HepG2 (cell line): Measurements from ENCODE around the gene SDC1. TPM values are rescaled to one million over a fixed set of nuclear protein-coding genes. Genes with fewer than 3 reads are reported as not detected.

Source experiments
- ATAD3A ChIP-seq: sonication (generic); formaldehyde crosslinking; IDR thresholded peaks from 2 replicates; pipeline ENCODE4 v1.4.0; 2020; ENCODE audit warnings: missing genetic modification reagents
- BCL3 ChIP-seq: sonication (generic); formaldehyde crosslinking; IDR thresholded peaks from 2 replicates; pipeline ENCODE4 v1.5.1; 2020; ENCODE audit warnings: mild to moderate bottlenecking, missing genetic modification reagents, moderate library complexity
- BHLHE40 ChIP-seq: IDR thresholded peaks from 2 replicates; pipeline ENCODE4 v1.6.1; 2011; ENCODE audit warnings: low read length, improper control_type of control experiment
- CCAR2 ChIP-seq: fragments of 200-400 bp; formaldehyde crosslinking; optimal IDR thresholded peaks from 2 replicates; pipeline ENCODE3; 2018; ENCODE audit warnings: low read depth, mild to moderate bottlenecking, low read length, moderate library complexity
- CENPX ChIP-seq: sonication (generic); formaldehyde crosslinking; IDR thresholded peaks from 2 replicates; pipeline ENCODE4 v1.9.0; 2021; ENCODE audit warnings: mild to moderate bottlenecking, missing genetic modification reagents, moderate library complexity
- GABPB1 ChIP-seq: IDR thresholded peaks from 2 replicates; pipeline ENCODE4 v1.6.1; 2016; ENCODE audit warnings: mild to moderate bottlenecking, missing genetic modification reagents, moderate library complexity, missing compliant biosample characterization
- HNF4A ChIP-seq: sonication (generic); formaldehyde crosslinking; IDR thresholded peaks from 2 replicates; pipeline ENCODE4 v1.4.0; 2020; ENCODE audit warnings: missing genetic modification reagents
- HOXA9 ChIP-seq: sonication (generic); formaldehyde crosslinking; IDR thresholded peaks from 2 replicates; pipeline ENCODE4 v1.8.1; 2022; ENCODE audit warnings: missing genetic modification reagents, mild to moderate bottlenecking, moderate library complexity, borderline replicate concordance
- KLF11 ChIP-seq: IDR thresholded peaks from 2 replicates; pipeline ENCODE4 v1.6.1; 2016; ENCODE audit warnings: missing compliant biosample characterization
- MXD3 ChIP-seq: IDR thresholded peaks from 2 replicates; pipeline ENCODE4 v1.6.1; 2016; ENCODE audit warnings: mild to moderate bottlenecking, missing biosample characterization, missing genetic modification reagents
- TCF7 ChIP-seq: sonication (generic); IDR thresholded peaks from 2 replicates; pipeline ENCODE4 v1.6.1; 2016; ENCODE audit warnings: antibody characterized with exemption, low read depth
- TEAD2 ChIP-seq: sonication (generic); formaldehyde crosslinking; IDR thresholded peaks from 2 replicates; pipeline ENCODE4 v1.9.0; 2021; ENCODE audit warnings: missing genetic modification reagents
- ZBTB14 ChIP-seq: sonication (generic); formaldehyde crosslinking; IDR thresholded peaks from 2 replicates; pipeline ENCODE4 v1.4.0; 2020; ENCODE audit warnings: missing genetic modification reagents
- ZFY ChIP-seq: sonication (generic); formaldehyde crosslinking; IDR thresholded peaks from 2 replicates; pipeline ENCODE4 v1.4.0; 2020; ENCODE audit warnings: missing genetic modification reagents
- ZIK1 ChIP-seq: sonication (generic); formaldehyde crosslinking; IDR thresholded peaks from 2 replicates; pipeline ENCODE4 v1.5.0; 2020; ENCODE audit warnings: mild to moderate bottlenecking, low read depth, missing genetic modification reagents, borderline replicate concordance
- ZNF317 ChIP-seq: sonication (generic); formaldehyde crosslinking; IDR thresholded peaks from 2 replicates; pipeline ENCODE4 v1.5.0; 2020; ENCODE audit warnings: mild to moderate bottlenecking, missing genetic modification reagents
- ZNF337 ChIP-seq: sonication (generic); formaldehyde crosslinking; IDR thresholded peaks from 2 replicates; pipeline ENCODE4 v1.5.1; 2020; ENCODE audit warnings: missing genetic modification reagents, low read depth, mild to moderate bottlenecking, borderline replicate concordance
- ZNF737 ChIP-seq: sonication (generic); formaldehyde crosslinking; IDR thresholded peaks from 2 replicates; pipeline ENCODE4 v1.5.0; 2020; ENCODE audit warnings: missing genetic modification reagents, mild to moderate bottlenecking, borderline replicate concordance
- ZNF816 ChIP-seq: sonication (generic); formaldehyde crosslinking; IDR thresholded peaks from 2 replicates; pipeline ENCODE4 v1.8.0; 2022; ENCODE audit warnings: missing genetic modification reagents, mild to moderate bottlenecking, borderline replicate concordance
- ZNF83 ChIP-seq: sonication (generic); formaldehyde crosslinking; IDR thresholded peaks from 2 replicates; pipeline ENCODE4 v1.4.0; 2020; ENCODE audit warnings: missing genetic modification reagents, mild to moderate bottlenecking, borderline replicate concordance
- polyA plus RNA-seq, 8 experiments: library from polyadenylated mRNA; depleted of rRNA in 3 of 8; stranded (reverse) in 7 of 8; unstranded in 1 of 8; fragments of >200 nt; fragmentation: Illumina TruSeq in 4 of 8; extraction: Trizol in 4 of 8; gene quantifications; 2 replicates each; pipeline versions ENCODE4 v1.2.1 to v1.2.3, GENCODE V29; 2011 to 2016; ENCODE audit warnings: low read depth in 4 of 8, missing spikeins in 1 of 8, mixed read lengths in 1 of 8; ENCODE audit not compliant: insufficient read depth in 1 of 8
- total RNA-seq, 5 experiments: library from RNA; depleted of rRNA; stranded (reverse); fragments of >200 nt; fragmentation: Illumina TruSeq; extraction: Trizol; gene quantifications; 2 replicates each; pipeline ENCODE4 v1.2.3, GENCODE V29; 2016; ENCODE audit warnings: low read depth in 1 of 5
- TF ChIP-seq, protein P1 (sequence below): sonication (generic); formaldehyde crosslinking; IDR thresholded peaks from 2 replicates; pipeline ENCODE4 v1.9.0; 2021; ENCODE audit warnings: missing genetic modification reagents, mild to moderate bottlenecking, borderline replicate concordance
- TF ChIP-seq, protein P2 (sequence below): sonication (generic); formaldehyde crosslinking; IDR thresholded peaks from 2 replicates; pipeline ENCODE4 v1.5.1; 2020; ENCODE audit warnings: missing genetic modification reagents, mild to moderate bottlenecking, borderline replicate concordance

SDC1 gene
- total and polyA plus RNA-seq, 2 of the 13 experiments (the other 11 are each of a cell fraction or from before 2014, with no cell fraction given) = 108 to 119 TPM

DNA sequence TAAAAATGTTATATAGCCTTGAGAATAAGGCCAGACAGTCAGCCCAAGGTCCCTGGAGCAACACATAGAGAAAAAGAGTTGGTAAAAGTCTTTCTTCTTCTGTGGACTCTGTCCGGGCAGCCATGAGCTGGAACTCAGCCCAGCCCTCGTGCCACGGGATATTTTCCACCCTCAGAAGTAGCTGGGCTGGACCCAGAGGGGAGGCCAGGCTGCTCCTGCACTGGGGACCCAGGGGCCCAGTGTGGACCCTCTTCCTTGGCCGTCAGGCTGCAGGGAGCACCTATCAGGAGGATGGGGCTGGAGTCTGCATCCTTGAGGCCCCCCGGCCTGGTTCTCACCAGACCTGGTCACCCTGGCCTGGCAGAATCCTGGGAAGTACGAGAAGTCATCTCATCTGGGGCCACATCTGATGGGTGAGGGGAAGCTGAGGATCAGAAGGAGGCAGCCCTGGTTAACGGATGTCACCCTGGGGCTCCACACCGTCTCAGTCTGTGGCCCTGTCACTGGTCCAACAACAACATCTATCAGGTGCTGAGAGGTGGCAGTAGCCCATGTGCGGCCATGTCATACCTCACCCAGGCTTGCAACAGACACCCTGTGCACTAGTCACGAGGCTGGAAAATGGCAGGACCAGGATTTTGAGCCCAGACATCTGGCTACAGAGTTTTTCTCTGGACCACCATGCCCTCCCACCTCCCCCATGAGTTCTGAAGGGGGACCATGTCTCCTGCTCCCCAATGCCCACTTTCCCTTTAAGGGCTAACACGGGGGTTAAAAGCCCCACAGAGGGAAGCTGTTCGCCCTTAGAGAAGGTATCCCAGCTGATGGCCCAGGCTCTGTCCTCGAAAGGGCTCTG is 33.0 kb downstream of the SDC1 start (continued):
- TF ChIP-seq BCL3 (CRISPR knock-in tag) (peak; percentile 52; the same call in 1 of the 2 replicates), ZNF816 (CRISPR knock-in tag) (no peak), HOXA9 (CRISPR knock-in tag) (no peak), MXD3 (CRISPR knock-in tag) (no peak), ZNF737 (CRISPR knock-in tag) (no peak), HNF4A (CRISPR knock-in tag) (peak; percentile 43; the same call in 1 of the 2 replicates), GABPB1 (CRISPR knock-in tag) (peak; percentile 22; the same call in 1 of the 2 replicates), CCAR2 (no peak), TCF7 (0 out of 2 replicates have a peak, but pooled peaks have one; percentile 33), ZIK1 (CRISPR knock-in tag) (0 out of 2 replicates have a peak, but pooled peaks have one; percentile 18), ZFY (peak; percentile 57), BHLHE40 (0 out of 2 replicates have a peak, but pooled peaks have one; percentile 26), ATAD3A (no peak), CENPX (CRISPR knock-in tag) (no peak), ZNF83 (CRISPR knock-in tag) (no peak), ZNF317 (peak; percentile 58; the same call in 1 of the 2 replicates), KLF11 (CRISPR knock-in tag) (no peak), ZNF337 (CRISPR knock-in tag) (no peak), TEAD2 (CRISPR knock-in tag) (0 out of 2 replicates have a peak, but pooled peaks have one; percentile 25), ZBTB14 (CRISPR knock-in tag) (no peak)
- TF ChIP-seq, protein P1, sequence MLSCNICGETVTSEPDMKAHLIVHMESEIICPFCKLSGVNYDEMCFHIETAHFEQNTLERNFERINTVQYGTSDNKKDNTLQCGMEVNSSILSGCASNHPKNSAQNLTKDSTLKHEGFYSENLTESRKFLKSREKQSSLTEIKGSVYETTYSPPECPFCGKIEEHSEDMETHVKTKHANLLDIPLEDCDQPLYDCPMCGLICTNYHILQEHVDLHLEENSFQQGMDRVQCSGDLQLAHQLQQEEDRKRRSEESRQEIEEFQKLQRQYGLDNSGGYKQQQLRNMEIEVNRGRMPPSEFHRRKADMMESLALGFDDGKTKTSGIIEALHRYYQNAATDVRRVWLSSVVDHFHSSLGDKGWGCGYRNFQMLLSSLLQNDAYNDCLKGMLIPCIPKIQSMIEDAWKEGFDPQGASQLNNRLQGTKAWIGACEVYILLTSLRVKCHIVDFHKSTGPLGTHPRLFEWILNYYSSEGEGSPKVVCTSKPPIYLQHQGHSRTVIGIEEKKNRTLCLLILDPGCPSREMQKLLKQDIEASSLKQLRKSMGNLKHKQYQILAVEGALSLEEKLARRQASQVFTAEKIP (CRISPR knock-in tag) = no peak
- TF ChIP-seq, protein P2, sequence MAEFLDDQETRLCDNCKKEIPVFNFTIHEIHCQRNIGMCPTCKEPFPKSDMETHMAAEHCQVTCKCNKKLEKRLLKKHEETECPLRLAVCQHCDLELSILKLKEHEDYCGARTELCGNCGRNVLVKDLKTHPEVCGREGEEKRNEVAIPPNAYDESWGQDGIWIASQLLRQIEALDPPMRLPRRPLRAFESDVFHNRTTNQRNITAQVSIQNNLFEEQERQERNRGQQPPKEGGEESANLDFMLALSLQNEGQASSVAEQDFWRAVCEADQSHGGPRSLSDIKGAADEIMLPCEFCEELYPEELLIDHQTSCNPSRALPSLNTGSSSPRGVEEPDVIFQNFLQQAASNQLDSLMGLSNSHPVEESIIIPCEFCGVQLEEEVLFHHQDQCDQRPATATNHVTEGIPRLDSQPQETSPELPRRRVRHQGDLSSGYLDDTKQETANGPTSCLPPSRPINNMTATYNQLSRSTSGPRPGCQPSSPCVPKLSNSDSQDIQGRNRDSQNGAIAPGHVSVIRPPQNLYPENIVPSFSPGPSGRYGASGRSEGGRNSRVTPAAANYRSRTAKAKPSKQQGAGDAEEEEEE (CRISPR knock-in tag) = no peak
